ENCODE results near the gene S100G. TPM values are rescaled to one million over a fixed set of nuclear protein-coding genes. Genes with fewer than 3 reads are reported as not detected.

Gene S100G
- polyA plus RNA-seq, 2 of the 4 experiments (the other 2 are of a cell fraction): not detected

- TF ChIP-seq MAFK (IDR thresholded peaks at IDR 0.05; ENCODE audit: partially characterized antibody) (no peak), ZC3H11A (IDR thresholded peaks at IDR 0.05) (no peak), RARB (CRISPR knock-in tag; IDR thresholded peaks at IDR 0.05) (no peak), FOSB (CRISPR knock-in tag; IDR thresholded peaks at IDR 0.05) (no peak), PHF8 (IDR thresholded peaks at IDR 0.05; ENCODE audit: borderline replicate concordance, low read depth) (no peak), SMC3 (IDR thresholded peaks at IDR 0.05) (no peak), CBX2 (IDR thresholded peaks at IDR 0.05; ENCODE audit: borderline replicate concordance, low read depth) (no peak), USF2 (IDR thresholded peaks at IDR 0.05) (no peak), JUNB (IDR thresholded peaks at IDR 0.05) (no peak), MAZ (IDR thresholded peaks at IDR 0.05; ENCODE audit: borderline replicate concordance, low read depth, low read length) (no peak), EHMT2 (IDR thresholded peaks at IDR 0.05; ENCODE audit: low read depth) (no peak), JUN (IDR thresholded peaks at IDR 0.05) (no peak), POLR2AphosphoS2 (conservative IDR thresholded peaks at IDR 0.05; ENCODE audit: low read length) (no peak), ZSCAN20 (CRISPR knock-in tag; IDR thresholded peaks at IDR 0.05) (no peak), HES2 (IDR thresholded peaks at IDR 0.05) (no peak), NPAS2 (CRISPR knock-in tag; IDR thresholded peaks at IDR 0.05; ENCODE audit: borderline replicate concordance) (no peak), MYC (IDR thresholded peaks at IDR 0.05; ENCODE audit: borderline replicate concordance, low read length) (no peak), CHD4 (IDR thresholded peaks at IDR 0.05; ENCODE audit: borderline replicate concordance) (no peak), ZNF302 (CRISPR knock-in tag; IDR thresholded peaks at IDR 0.05) (no peak)
- DNase-seq (ENCODE audit: low read depth in 1 of 2, low spot score in 1 of 2): no peak
- H3K4me2 ChIP-seq: no peak overlapping the region
- ATAC-seq: no peak
- WGBS (ENCODE audit: missing lambda C conversion rate): 94% methylated on average over 6 of the region's 6 CpGs
- FAIRE-seq: no peak
- ChIA-PET CTCF (no interaction called here), POLR2A (no interaction called here)
- no peak overlapping the region for H3K4me3 ChIP-seq
- no peaks in the 10 kb centered on the region for H3K4me1 ChIP-seq
- H3K9me3 ChIP-seq: no peaks in the 10 kb centered on the region
- H3K27ac ChIP-seq: no peak overlapping the region
Measured at GRCh38 chrX:16699389-16699788, 49.4 kb downstream of the S100G start.

- H3K27ac ChIP-seq: no peak overlapping the region
- POLR2A ChIA-PET: no interaction called here
- no peak overlapping the region for H3K4me3 ChIP-seq
- no peak for ATAC-seq
- CTCF ChIA-PET: no interaction called here
- 75% methylated on average over 2 of the region's 2 CpGs for WGBS (ENCODE audit: missing lambda C conversion rate)
- DNase-seq (ENCODE audit: low read depth in 1 of 2, low spot score in 1 of 2): no peak
- no peaks in the 10 kb centered on the region for H3K4me1 ChIP-seq
- H3K4me2 ChIP-seq: no peak overlapping the region
- no peak for TF ChIP-seq RNF2 (IDR thresholded peaks at IDR 0.05; ENCODE audit: borderline replicate concordance, low read depth)
- no peak for TF ChIP-seq KDM1A (IDR thresholded peaks at IDR 0.05; ENCODE audit: low read depth)
- TF ChIP-seq RFX5 (IDR thresholded peaks at IDR 0.05): no peak
- TF ChIP-seq E2F6 (IDR thresholded peaks at IDR 0.05; ENCODE audit: borderline replicate concordance, low read depth): no peak
- no peak for TF ChIP-seq RARB (CRISPR knock-in tag; IDR thresholded peaks at IDR 0.05)
- no peak for TF ChIP-seq REST (IDR thresholded peaks at IDR 0.05)
- TF ChIP-seq BCL3 (IDR thresholded peaks at IDR 0.05): no peak
- TF ChIP-seq ESRRA (IDR thresholded peaks at IDR 0.05; ENCODE audit: borderline replicate concordance, low read length): no peak
- no peaks in the 10 kb centered on the region for H3K9me3 ChIP-seq
- no peak for FAIRE-seq
Measured at GRCh38 chrX:16700734-16701133, 50.8 kb downstream of the S100G start.
